ENCODE data around the gene GALNT2.

GALNT2 gene

DNA sequence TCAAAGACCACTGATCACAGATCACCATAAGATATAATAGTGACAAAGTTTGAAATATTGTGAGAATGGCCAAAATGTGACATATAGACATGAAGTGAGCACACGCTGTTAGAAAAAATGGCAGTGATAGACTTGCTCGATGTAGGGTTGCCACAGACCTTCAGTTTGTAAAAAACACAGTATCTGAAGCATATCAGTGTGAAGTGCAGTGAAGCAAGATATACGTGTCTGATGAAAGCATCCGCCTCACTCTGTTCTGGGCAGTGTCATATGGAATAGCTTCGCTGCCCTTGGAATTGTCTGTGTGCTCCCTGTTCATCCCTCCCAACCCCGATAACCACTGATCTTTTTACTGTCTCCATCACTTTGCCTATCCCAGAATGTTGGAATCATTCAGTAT, 50.7 kb downstream of the GALNT2 start:
- no peak for DNase-seq

- no peak for DNase-seq
Observed at GRCh38 chr1:230119340-230119739, 52.3 kb downstream of the GALNT2 start.

- DNase-seq: no peak
Observed at GRCh38 chr1:230120289-230120920, 53.4 kb downstream of the GALNT2 start.

DNA sequence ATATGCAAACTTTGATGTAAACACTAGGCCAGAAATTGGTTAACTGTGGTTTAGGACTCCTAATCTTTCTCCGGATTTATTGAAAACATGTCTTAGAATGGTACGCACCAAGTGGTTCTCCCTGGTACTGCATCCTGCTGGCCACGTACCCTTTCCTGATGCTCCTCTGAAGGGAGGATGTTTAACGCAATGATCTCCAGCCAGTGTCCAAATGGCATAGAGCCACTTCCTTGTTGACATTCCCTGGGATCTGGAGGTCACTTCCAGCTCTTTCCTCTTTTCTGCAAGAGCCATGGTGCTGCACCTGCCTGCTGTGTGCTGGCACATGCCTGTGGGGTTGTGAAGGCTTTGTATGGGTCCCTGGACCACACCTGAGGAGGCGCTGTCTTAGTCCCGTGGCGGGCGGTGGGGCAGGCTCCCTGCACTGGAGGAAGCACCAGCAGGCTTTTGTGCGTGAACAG, 53.9 kb downstream of the GALNT2 start:
- DNase-seq: peak; percentile 40

GRCh38 chr1:230121950-230122349, 54.9 kb downstream of the GALNT2 start:
- DNase-seq: no peak

DNA sequence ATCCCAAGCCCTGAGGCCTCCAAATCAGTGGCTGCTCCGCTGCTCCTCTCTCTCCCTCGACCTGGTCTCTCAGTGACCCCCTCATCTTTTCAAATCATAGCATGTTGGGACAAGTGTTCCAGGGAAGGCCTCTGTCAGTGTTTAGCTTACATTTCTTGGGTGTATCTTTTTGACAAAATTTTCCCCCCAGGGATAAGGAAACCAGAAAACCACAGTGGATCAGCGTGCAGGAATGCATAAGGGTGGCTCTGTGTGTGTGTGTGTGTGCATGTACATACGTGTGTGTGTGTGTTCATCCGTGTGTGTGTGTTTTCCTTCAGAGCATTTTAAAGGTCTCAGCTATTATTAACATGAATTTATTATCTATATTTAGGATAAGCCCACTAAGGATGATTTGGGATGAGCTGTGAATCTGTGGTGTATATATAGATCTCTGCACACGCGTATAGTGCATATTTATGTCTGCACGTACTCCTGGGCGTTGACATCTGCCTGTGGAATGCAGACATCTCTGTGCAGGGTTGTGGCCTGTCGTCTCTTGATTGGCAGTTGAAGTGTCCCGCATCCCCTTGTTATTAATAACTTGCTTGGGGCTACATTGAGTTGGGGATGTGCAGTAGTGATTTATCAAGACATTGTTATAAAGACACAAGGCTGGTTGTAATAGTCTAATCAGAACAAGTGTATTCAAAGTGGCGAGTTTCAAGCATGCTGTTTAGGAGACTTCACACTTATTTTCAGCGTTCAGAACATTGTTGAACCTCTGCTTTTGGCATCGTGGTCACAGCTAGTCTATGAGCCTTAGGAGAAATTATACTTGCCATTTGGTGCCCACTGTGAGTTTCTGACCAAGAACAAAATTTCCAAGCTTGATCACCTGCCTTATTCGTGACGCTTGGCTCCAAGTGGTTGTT, 55.6 kb downstream of the GALNT2 start:
- no peak for DNase-seq

GRCh38 chr1:230123280-230124185, 56.5 kb downstream of the GALNT2 start:
- DNase-seq: peak; percentile 48

- no peak for DNase-seq
Observed at GRCh38 chr1:230124186-230125128, 57.4 kb downstream of the GALNT2 start.

DNA sequence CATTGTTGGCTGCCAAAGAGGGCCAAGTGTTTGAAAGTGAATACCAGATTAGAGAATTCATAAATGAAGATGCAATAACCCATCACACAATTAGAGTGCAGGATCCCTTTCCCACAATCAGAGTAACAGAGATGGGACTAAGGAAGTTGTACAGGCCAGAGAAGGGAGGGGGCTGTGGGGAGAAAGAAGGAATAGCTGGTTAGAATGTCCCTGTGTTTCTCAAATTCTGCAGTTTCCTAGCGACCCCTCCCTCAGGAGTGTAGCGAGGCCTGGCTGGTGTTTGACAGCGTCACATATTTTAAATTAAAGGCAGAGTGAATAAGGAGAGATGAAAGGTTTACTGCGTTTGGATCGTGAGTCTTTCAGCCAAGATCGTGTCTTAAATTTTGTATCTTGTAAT, 58.1 kb downstream of the GALNT2 start:
- no peak for DNase-seq

DNA sequence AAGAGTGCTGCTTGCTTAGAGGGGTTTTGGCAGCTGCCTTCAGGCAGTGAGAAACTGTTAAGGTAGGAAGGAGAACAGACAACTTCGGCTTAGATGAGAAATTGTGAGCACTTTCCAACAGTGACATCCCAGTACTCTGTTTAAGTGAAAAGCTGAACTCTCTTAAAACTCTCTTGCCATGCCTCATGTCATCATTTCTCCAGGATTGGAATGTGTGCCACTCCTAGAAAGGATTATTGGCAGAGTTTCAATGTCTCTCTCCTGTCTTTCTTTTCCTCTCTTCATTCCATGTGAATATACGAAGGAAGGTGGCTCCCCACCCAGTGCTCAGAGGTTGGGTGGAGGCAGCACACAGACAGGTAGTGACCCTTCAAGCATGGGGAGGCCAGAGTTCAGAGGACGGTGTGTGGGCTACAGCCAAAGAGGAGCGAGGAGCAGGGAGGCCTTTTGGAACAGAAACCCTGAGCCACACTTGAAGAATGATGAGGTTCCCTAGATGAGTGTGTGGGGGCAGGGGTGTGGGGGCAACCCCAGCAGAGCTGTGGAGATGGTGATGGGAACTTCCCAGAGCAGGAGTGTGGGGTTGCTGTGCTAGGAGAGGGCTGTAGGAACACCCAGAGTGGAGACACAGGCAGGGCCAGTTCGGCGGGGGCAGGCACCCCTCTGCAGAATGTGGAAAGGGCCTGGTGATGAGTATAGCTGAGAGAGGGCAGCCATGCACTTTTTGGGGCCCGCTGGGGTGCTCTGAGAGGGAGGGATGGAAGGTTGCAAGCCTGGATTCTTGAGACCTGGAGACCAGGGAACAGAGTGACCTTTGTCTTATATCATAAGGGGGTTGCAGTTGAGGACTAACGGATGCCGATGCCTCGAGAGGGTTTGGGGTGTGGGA, 58.8 kb downstream of the GALNT2 start:
- DNase-seq: peak; percentile 47

GRCh38 chr1:230126529-230127104, 59.6 kb downstream of the GALNT2 start:
- no peak for DNase-seq

GRCh38 chr1:230127105-230128054, 60.3 kb downstream of the GALNT2 start:
- peak; percentile 68 for DNase-seq

DNA sequence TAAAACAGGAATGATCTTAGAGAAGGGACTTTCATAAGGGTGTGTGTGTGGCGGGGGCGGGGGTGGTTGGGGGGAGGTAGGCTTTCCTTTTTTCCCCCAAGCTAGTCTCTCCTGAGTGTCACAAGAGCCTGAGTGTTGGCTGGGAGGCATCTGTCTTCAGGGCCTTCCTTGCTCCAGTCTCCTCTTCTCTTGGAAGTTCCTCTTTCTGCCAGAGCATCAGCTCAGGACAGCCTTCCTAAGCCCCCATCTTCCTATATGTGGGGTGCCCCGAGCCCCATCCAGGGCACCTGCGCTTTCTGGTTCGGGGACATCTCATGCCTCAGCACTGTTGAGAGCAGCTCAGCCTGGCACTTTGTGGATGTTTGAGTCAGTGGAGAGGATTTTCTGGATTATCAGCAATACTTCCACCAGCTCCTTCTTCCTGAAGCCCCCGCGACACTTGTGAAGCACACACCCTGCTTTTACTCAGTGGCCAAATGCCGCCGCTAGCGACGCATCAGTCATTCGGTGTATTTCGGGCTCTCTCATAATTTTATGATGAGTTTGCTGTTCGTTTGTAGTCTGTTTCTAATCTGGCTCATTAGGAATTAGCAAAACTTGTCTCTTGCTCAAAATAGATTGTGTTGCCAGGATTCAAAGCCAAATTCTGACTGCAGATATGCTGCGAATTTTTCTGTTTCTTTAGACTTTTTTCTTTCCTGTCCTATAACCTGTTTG, 61.7 kb downstream of the GALNT2 start:
- no peak for DNase-seq

DNA sequence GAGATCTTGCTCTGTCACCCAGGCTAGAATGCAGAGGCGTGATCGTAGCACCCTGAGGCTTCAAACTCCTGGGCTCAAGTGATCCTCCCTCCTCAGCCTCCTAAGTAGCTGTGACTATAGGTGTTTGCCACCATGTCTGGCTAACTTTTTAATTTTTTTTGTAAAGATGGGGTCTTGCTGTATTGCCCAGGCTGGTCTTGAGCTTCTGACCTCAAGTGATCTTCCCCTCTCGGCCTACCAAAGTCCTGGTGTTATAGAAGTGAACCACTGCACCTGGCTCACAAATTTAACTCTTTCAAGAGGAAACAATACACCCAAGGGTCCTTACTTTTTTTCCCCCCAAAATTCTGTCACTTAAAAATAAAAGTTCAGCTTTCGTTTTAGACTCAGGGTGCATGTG, 62.3 kb downstream of the GALNT2 start:
- DNase-seq: no peak

GRCh38 chr1:230130172-230130944, 63.3 kb downstream of the GALNT2 start:
- DNase-seq: no peak

DNA sequence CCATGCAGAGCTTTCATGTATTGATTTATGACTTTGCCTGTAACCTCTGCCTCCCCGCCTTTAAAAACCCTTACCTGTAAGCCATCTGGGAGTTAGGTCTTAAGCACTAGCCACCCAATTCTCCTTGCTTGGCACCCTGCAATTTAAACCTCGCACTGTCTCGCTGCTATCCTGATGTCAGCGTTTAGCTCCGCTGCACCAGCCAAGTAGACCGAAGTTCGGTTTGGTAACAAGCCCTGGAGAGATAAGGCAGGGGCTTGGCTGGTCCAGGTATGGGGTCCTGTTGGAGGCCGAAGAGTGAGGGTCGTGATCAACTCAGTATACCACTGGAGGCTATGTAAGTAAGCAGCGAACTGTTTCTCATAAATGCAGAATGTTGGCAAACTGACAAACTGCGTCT, 64.4 kb downstream of the GALNT2 start:
- no peak for DNase-seq

DNA sequence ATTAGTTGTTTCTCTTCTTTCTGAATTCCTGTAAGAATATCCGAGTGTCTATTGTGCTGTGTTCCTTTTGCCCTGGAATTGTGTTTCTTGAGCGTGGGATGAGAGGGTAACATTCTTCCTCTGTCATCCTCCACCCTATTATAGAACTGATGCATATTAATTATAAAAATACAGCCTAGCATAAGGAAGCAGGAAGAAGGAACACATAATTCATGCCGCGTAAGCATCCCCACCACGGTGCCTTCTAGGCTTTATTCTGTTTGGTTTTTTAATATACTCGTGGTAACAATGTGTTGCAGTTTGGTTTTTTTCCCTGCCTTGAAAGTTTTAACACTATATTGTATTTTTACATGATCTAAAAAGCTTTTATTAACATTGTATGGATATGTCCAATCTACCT, 65.7 kb downstream of the GALNT2 start:
- DNase-seq: no peak

GRCh38 chr1:230135726-230136125, 68.7 kb downstream of the GALNT2 start:
- DNase-seq: no peak
